Astrocyte of the cerebellum (primary cell): ENCODE measurements around the gene KIFC3.
"Not testable (repeated sequence)": the region's sequence is repeated elsewhere in the genome, so short reads cannot be mapped to it uniquely, and the experiment has no call there.

Experiments
- DNase-seq: peaks from one replicate; pipeline ENCODE4 v3.0.0-alpha.2; 2011; ENCODE audit warnings: low read depth
- H3K4me3 ChIP-seq: 2 replicates; pipeline ENCODE4 v1.5.1; 2011; ENCODE audit warnings: mild to moderate bottlenecking, low read depth, low read length, moderate library complexity
- CTCF ChIP-seq: IDR thresholded peaks from 2 replicates; pipeline ENCODE4 v1.5.1; 2012; ENCODE audit warnings: low read length, low read depth, moderate library complexity, mild to moderate bottlenecking; ENCODE audit errors: missing control alignments
- in situ Hi-C: cut with HindIII; loops from 2 replicates; pipeline ENCODE4 v1.10.0; 2017; ENCODE audit warnings: low sequenced_read_pairs

The KIFC3 gene

GRCh38 chr16:57713596-57713995, 88.7 kb downstream of the KIFC3 start:
- in situ Hi-C loops: no loop called here
- no peak for TF ChIP-seq CTCF
- H3K4me3 ChIP-seq: no peak overlapping the region
- no peak for DNase-seq

GRCh38 chr16:57712569-57712968, 89.7 kb downstream of the KIFC3 start:
- DNase-seq, in situ Hi-C loops, H3K4me3 ChIP-seq: not testable (repeated sequence)

- no peak for DNase-seq
- TF ChIP-seq CTCF: no peak
- in situ Hi-C loops: no loop called here
- H3K4me3 ChIP-seq: no peak overlapping the region
These were observed 90.3 kb downstream of the KIFC3 start for GRCh38 chr16:57711993-57712392.

DNA sequence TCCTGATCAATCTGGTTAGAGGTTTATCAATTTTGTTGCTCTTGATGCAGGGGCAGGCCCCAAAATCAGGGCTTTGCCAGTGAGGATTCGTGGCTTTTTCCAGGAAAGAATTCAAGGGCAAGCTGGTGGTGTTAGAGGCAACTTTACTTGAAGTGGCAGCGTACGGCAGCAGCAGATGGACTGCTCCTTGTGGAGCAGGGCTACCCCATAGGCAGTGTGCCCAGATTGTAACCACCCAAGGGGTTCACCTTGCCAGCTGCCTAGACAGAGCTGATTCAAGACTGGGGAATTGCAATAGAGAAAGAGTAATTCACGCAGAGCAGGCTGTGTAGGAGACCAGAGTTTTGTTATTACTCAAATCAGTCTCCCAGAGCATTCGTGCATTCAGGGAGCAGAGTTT, 90.9 kb downstream of the KIFC3 start:
- no peak for TF ChIP-seq CTCF
- in situ Hi-C loops: no loop called here
- no peak overlapping the region for H3K4me3 ChIP-seq
- no peak for DNase-seq

DNA sequence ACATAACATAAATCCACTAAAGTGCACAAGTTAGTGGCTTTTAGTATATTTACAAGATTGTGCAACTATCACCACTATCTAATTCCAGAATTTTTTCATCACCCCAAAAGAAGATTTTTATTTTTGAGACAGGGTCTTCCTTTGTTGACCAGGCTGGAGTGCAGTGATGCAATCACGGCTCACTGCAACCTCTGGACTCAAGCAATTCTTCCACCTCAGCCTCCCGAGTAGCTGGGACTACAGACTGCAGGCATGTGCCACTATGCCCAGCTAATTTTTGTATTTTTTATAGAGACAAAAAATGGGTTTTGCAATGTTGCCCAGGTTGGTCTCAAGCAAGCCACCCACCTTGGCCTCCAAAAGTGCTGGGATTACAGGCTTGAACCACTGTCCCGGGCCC, 92.6 kb downstream of the KIFC3 start:
- in situ Hi-C loops: no loop called here
- TF ChIP-seq CTCF: no peak
- no peak overlapping the region for H3K4me3 ChIP-seq
- no peak for DNase-seq
